ENCODE measurements around the gene DEPDC5. TPM values are rescaled to one million over a fixed set of nuclear protein-coding genes. Genes with fewer than 3 reads are reported as not detected.
A peak's percentile ranks its signal among the peaks of the same experiment; 100 is the strongest.

The DEPDC5 gene
- total and polyA plus RNA-seq, 2 experiments from 2014 or later, result 6.3 to 7.6 TPM

DNA sequence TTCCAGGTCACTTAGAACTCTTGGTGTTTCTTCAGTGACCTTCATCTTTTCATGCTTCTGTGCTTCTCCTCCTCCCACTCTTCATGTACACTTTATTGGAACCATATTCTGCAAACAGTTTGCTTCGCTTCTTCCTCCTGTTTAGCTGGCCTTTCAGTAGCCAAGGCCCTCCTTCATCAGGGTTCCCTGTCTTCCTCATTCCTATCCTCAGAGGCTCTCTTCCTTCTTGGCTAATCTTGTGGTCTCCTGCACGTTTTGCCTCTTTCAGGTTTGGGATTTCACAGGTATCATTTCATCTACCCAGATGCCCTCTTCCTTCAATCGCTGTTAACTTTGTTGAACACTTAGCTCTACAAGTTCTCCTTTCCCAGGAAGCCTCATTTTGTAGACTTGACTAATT, 66.8 kb downstream of the DEPDC5 start:
- DNase-seq, result no peak
- Histone ChIP-seq H3K4me3 (no peak overlapping the region), H3K27me3 (replicated peaks; ENCODE audit: insufficient read depth) (no peaks in the 10 kb centered on the region), H3K79me2 (ENCODE audit: insufficient read depth) (no peaks in the 10 kb centered on the region), H3K9me2 (ENCODE audit: insufficient read depth) (no peaks in the 10 kb centered on the region), H3K9ac (no peak overlapping the region), H3F3A (ENCODE audit: insufficient read depth) (peaks cover 19% of the 10 kb centered on the region), H3K36me3 (ENCODE audit: low read depth) (0 out of 2 replicates have a peak, but pooled peaks cover 14% of the 10 kb centered on the region), H3K27ac (no peak overlapping the region), H3K4me1 (ENCODE audit: insufficient read depth) (peaks cover 9% of the 10 kb centered on the region), H2AFZ (no peak overlapping the region), H3K9me3 (ENCODE audit: low read depth) (no peaks in the 10 kb centered on the region), H4K20me1 (ENCODE audit: insufficient read depth) (no peaks in the 10 kb centered on the region; the same call in 1 of the 2 replicates), H3K4me2 (ENCODE audit: unreplicated experiment) (no peak overlapping the region)
- in situ Hi-C loops (cut with MboI), result no loop called here
- TF ChIP-seq EZH2 (IDR thresholded peaks at IDR 0.05; ENCODE audit: insufficient read depth, poor library complexity, severe bottlenecking), result no peak
- no peak for TF ChIP-seq EZH2phosphoT487 (IDR thresholded peaks at IDR 0.05; ENCODE audit: insufficient read depth, low read depth)
- 73 to 76% methylated on average over 3 of the region's 3 CpGs for WGBS, 2 experiments (ENCODE audit: low coverage in 1 of 2, low lambda C conversion rate in 2 of 2, missing lambda C conversion rate in 2 of 2)

DNA sequence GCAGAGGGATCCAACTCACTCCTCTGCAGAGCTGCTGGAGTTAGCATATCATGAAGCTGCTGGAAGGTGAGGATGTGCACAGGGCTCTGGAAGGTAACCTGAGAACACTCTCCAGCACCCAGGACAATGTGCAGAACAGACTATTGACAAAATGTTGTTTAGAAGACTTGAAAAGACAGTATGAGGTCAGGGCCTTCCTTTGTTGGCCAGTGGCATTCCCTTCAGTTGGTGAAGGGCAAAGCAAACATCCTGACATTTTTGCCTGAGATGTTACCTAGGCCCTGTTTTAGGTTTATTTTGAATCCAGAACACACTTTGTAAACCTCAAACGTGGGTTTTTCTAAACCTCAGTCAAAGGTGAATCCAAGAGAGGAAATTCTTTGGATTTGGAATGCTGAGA, 67.8 kb downstream of the DEPDC5 start:
- 0 out of 2 replicates have a peak, but pooled peaks cover 12% of the 10 kb centered on the region for H3K36me3 ChIP-seq (ENCODE audit: low read depth)
- no peak for DNase-seq
- in situ Hi-C loops (cut with MboI), result no loop called here
- no peak overlapping the region for H3K27ac ChIP-seq
- no peak for TF ChIP-seq EZH2phosphoT487 (IDR thresholded peaks at IDR 0.05; ENCODE audit: insufficient read depth, low read depth)
- TF ChIP-seq EZH2 (IDR thresholded peaks at IDR 0.05; ENCODE audit: insufficient read depth, poor library complexity, severe bottlenecking), result no peak
- H3K4me2 ChIP-seq (ENCODE audit: unreplicated experiment), result no peak overlapping the region
- H3K9me2 ChIP-seq (ENCODE audit: insufficient read depth), result no peaks in the 10 kb centered on the region
- peaks cover 21% of the 10 kb centered on the region for H3F3A ChIP-seq (ENCODE audit: insufficient read depth)
- H4K20me1 ChIP-seq (ENCODE audit: insufficient read depth), result no peaks in the 10 kb centered on the region; the same call in 1 of the 2 replicates
- no peak overlapping the region for H2AFZ ChIP-seq
- no peak overlapping the region for H3K4me3 ChIP-seq
- H3K27me3 ChIP-seq (replicated peaks; ENCODE audit: insufficient read depth), result no peaks in the 10 kb centered on the region
- H3K4me1 ChIP-seq (ENCODE audit: insufficient read depth), result peaks cover 9% of the 10 kb centered on the region
- WGBS, 2 experiments (ENCODE audit: low coverage in 1 of 2, low lambda C conversion rate in 2 of 2, missing lambda C conversion rate in 2 of 2), result 79 to 88% methylated on average over 1 of the region's 1 CpG
- H3K79me2 ChIP-seq (ENCODE audit: insufficient read depth), result no peaks in the 10 kb centered on the region
- H3K9ac ChIP-seq, result no peak overlapping the region
- H3K9me3 ChIP-seq (ENCODE audit: low read depth), result no peaks in the 10 kb centered on the region

DNA sequence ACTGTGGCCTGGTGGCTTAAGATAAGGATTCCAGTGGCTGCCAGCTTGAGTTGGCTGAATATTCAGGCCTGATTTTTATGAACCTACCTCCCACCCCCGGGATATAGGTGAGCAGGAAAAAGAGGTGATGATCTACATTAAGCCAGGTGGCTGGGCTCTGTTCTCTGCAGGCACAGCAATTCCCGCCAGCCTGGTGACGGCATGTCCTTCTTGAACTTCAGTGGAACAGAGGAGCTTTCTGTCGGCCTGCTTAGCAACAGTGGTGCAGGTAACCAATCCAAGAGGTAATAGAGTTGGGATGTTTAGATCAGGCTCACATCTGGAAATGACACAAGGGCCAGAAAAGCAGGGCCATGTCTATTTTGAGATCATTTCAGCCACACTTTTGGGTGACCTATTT, 68.7 kb downstream of the DEPDC5 start:
- DNase-seq, result no peak
- no peaks in the 10 kb centered on the region for H3K9me3 ChIP-seq (ENCODE audit: low read depth)
- peaks cover 9% of the 10 kb centered on the region for H3K4me1 ChIP-seq (ENCODE audit: insufficient read depth)
- no peak for TF ChIP-seq EZH2 (IDR thresholded peaks at IDR 0.05; ENCODE audit: insufficient read depth, poor library complexity, severe bottlenecking)
- no peak for TF ChIP-seq EZH2phosphoT487 (IDR thresholded peaks at IDR 0.05; ENCODE audit: insufficient read depth, low read depth)
- H3K36me3 ChIP-seq (ENCODE audit: low read depth), result 0 out of 2 replicates have a peak, but pooled peaks cover 8% of the 10 kb centered on the region
- no peaks in the 10 kb centered on the region for H3K27me3 ChIP-seq (replicated peaks; ENCODE audit: insufficient read depth)
- in situ Hi-C loops (cut with MboI), result no loop called here
- H3K9me2 ChIP-seq (ENCODE audit: insufficient read depth), result no peaks in the 10 kb centered on the region
- no peaks in the 10 kb centered on the region for H3K79me2 ChIP-seq (ENCODE audit: insufficient read depth)
- H3K4me2 ChIP-seq (ENCODE audit: unreplicated experiment), result no peak overlapping the region
- no peak overlapping the region for H2AFZ ChIP-seq
- H3F3A ChIP-seq (ENCODE audit: insufficient read depth), result peaks cover 21% of the 10 kb centered on the region
- H3K27ac ChIP-seq, result no peak overlapping the region
- H4K20me1 ChIP-seq (ENCODE audit: insufficient read depth), result no peaks in the 10 kb centered on the region; the same call in 1 of the 2 replicates
- 93 to 95% methylated on average over 4 of the region's 4 CpGs for WGBS, 2 experiments (ENCODE audit: low coverage in 1 of 2, low lambda C conversion rate in 2 of 2, missing lambda C conversion rate in 2 of 2)
- H3K4me3 ChIP-seq, result no peak overlapping the region
- no peak overlapping the region for H3K9ac ChIP-seq

DNA sequence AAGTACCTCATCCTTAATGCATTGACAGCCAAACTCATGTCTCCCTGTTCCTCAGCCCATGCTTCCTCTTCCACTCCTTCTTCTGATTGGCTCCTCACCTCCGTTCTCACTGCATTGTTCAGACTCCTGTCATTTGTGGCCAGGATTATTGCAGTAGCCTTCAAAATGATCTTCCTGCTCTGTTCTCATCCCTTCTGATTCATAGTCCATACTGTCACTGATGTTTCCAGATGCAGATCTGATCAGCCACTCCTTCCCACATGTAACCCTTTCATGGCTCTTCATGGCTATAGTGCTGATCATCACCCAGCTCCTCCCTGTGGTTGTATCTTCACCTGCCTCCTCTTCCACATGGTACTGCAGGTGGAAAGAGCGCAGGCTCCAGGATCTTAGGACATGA, 71.7 kb downstream of the DEPDC5 start:
- DNase-seq, result peak; percentile 39
- Histone ChIP-seq H3F3A (ENCODE audit: insufficient read depth) (peaks cover 19% of the 10 kb centered on the region), H2AFZ (no peak overlapping the region), H3K36me3 (ENCODE audit: low read depth) (0 out of 2 replicates have a peak, but pooled peaks cover 5% of the 10 kb centered on the region), H3K4me3 (no peak overlapping the region), H3K4me2 (ENCODE audit: unreplicated experiment) (no peak overlapping the region), H3K79me2 (ENCODE audit: insufficient read depth) (no peaks in the 10 kb centered on the region), H3K4me1 (ENCODE audit: insufficient read depth) (peaks cover 10% of the 10 kb centered on the region), H3K27me3 (replicated peaks; ENCODE audit: insufficient read depth) (no peaks in the 10 kb centered on the region), H3K27ac (no peak overlapping the region), H3K9me3 (ENCODE audit: low read depth) (no peaks in the 10 kb centered on the region), H3K9ac (no peak overlapping the region), H3K9me2 (ENCODE audit: insufficient read depth) (no peaks in the 10 kb centered on the region), H4K20me1 (ENCODE audit: insufficient read depth) (no peaks in the 10 kb centered on the region)
- 59 to 74% methylated on average over 2 of the region's 2 CpGs for WGBS, 2 experiments (ENCODE audit: low coverage in 1 of 2, low lambda C conversion rate in 2 of 2, missing lambda C conversion rate in 2 of 2)
- in situ Hi-C loops (cut with MboI), result no loop called here
- TF ChIP-seq EZH2phosphoT487 (IDR thresholded peaks at IDR 0.05; ENCODE audit: insufficient read depth, low read depth) (no peak), EZH2 (IDR thresholded peaks at IDR 0.05; ENCODE audit: insufficient read depth, poor library complexity, severe bottlenecking) (no peak)

DNA sequence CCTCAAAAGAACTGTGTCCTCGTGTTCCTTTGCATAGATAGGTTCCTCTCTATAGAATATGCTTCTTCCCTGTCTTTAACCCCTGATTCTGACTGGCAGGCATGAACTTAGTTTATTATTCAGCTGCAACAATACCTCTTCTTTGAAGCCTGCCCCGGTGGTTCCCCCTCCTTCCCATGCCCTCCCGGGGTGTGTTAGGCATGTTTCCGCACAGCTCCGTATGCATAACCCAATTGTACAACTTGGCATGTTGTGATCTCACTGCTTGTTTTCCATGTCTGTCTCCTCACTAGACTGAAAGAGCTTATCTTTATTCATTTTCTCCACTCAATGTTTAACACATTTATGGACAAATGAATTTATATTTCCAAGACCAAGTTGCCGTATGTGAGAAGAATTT, 72.6 kb downstream of the DEPDC5 start:
- WGBS, 2 experiments (ENCODE audit: low coverage in 1 of 2, low lambda C conversion rate in 2 of 2, missing lambda C conversion rate in 2 of 2), result 89 to 91% methylated on average over 6 of the region's 6 CpGs
- H3K4me3 ChIP-seq, result no peak overlapping the region

More for the DNA sequence above, 72.6 kb downstream of the DEPDC5 start:
- Histone ChIP-seq H4K20me1 (ENCODE audit: insufficient read depth) (no peaks in the 10 kb centered on the region), H3K36me3 (ENCODE audit: low read depth) (0 out of 2 replicates have a peak, but pooled peaks cover 4% of the 10 kb centered on the region), H3K9me2 (ENCODE audit: insufficient read depth) (no peaks in the 10 kb centered on the region), H3K4me2 (ENCODE audit: unreplicated experiment) (no peak overlapping the region), H3K9me3 (ENCODE audit: low read depth) (no peaks in the 10 kb centered on the region), H3K27me3 (replicated peaks; ENCODE audit: insufficient read depth) (no peaks in the 10 kb centered on the region), H3K27ac (no peak overlapping the region), H3K9ac (no peak overlapping the region), H2AFZ (no peak overlapping the region), H3F3A (ENCODE audit: insufficient read depth) (peaks cover 28% of the 10 kb centered on the region), H3K4me1 (ENCODE audit: insufficient read depth) (peaks cover 16% of the 10 kb centered on the region), H3K79me2 (ENCODE audit: insufficient read depth) (no peaks in the 10 kb centered on the region)
- no peak for TF ChIP-seq EZH2phosphoT487 (IDR thresholded peaks at IDR 0.05; ENCODE audit: insufficient read depth, low read depth)
- TF ChIP-seq EZH2 (IDR thresholded peaks at IDR 0.05; ENCODE audit: insufficient read depth, poor library complexity, severe bottlenecking), result no peak
- no peak for DNase-seq
- in situ Hi-C loops (cut with MboI), result no loop called here

All from GM23248 (cell line).